ENCODE data around the gene FER. TPM values are rescaled to one million over a fixed set of nuclear protein-coding genes. Genes with fewer than 3 reads are reported as not detected.

Gene FER
- total and polyA plus RNA-seq, 9 of the 15 experiments (the other 6 are each of a cell fraction or from before 2014, with no cell fraction given): 6.7 to 18.2 (median 8.9) TPM

DNA sequence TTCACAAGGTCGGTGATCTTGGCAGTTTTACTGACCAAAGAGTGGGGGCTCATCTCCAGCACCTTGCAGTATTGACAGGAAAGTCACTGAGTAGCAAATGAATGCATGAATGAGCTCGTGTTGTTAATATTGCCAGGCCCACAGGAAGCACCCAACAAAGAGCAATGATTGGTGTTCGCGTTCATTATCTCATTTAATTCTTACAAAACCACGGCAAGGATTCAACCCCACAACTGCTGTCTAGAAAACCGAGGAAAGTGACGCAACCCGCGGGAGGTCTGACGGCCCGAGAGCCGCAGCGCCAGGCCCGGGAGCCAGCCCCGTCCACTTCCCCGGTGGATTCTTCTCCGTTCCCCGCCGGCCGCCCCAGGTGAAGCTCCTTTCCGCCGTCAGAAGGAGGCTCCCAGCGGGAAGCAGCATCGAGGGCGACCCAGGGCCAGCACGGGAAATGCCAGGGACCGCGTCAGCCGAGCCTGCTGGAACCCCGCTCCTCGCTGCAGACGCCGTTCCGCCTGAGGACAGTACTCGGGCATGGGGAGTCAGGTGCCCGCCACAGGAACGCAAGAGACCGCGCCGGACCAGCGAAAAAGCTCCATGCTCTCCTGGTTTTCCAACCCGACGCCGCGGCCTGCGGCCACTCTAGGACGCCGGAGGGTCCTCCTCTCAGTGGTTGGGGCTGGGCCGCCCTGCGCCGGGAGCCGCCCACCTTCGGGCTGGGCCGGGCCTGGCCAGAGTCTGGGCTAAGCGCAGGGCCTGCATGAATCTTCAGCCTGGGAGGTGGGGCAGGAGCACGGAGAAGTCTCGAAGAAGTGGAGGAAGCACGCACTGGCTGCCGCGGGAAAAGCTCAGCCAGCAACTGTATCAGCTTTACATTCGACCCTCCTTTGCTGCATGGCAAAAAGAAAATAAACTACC is 19.8 kb upstream of the FER start (continued):
- TF ChIP-seq, protein P1, sequence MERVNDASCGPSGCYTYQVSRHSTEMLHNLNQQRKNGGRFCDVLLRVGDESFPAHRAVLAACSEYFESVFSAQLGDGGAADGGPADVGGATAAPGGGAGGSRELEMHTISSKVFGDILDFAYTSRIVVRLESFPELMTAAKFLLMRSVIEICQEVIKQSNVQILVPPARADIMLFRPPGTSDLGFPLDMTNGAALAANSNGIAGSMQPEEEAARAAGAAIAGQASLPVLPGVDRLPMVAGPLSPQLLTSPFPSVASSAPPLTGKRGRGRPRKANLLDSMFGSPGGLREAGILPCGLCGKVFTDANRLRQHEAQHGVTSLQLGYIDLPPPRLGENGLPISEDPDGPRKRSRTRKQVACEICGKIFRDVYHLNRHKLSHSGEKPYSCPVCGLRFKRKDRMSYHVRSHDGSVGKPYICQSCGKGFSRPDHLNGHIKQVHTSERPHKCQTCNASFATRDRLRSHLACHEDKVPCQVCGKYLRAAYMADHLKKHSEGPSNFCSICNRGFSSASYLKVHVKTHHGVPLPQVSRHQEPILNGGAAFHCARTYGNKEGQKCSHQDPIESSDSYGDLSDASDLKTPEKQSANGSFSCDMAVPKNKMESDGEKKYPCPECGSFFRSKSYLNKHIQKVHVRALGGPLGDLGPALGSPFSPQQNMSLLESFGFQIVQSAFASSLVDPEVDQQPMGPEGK (CRISPR knock-in tag; IDR thresholded peaks at IDR 0.05; ENCODE audit: borderline replicate concordance): no peak
- TF ChIP-seq ZNF282 (CRISPR knock-in tag; IDR thresholded peaks at IDR 0.05) (peak; percentile 81), EP300 (IDR thresholded peaks at IDR 0.05; ENCODE audit: low read length) (peak; percentile 33), FOXJ2 (tag; IDR thresholded peaks at IDR 0.05) (no peak), ESRRA (IDR thresholded peaks at IDR 0.05; ENCODE audit: borderline replicate concordance, low read depth) (no peak), ATF6 (CRISPR knock-in tag; IDR thresholded peaks at IDR 0.05) (no peak), RBM17 (IDR thresholded peaks at IDR 0.05; ENCODE audit: borderline replicate concordance, low read depth, low read length) (no peak), E4F1 (CRISPR knock-in tag; IDR thresholded peaks at IDR 0.05; ENCODE audit: borderline replicate concordance) (no peak), EP400 (IDR thresholded peaks at IDR 0.05) (peak; percentile 91), ZNF507 (tag; conservative IDR thresholded peaks at IDR 0.05) (no peak), SOX6 (IDR thresholded peaks at IDR 0.05) (peak; percentile 34; the same call in 1 of the 2 replicates)
- TF ChIP-seq, protein P2, sequence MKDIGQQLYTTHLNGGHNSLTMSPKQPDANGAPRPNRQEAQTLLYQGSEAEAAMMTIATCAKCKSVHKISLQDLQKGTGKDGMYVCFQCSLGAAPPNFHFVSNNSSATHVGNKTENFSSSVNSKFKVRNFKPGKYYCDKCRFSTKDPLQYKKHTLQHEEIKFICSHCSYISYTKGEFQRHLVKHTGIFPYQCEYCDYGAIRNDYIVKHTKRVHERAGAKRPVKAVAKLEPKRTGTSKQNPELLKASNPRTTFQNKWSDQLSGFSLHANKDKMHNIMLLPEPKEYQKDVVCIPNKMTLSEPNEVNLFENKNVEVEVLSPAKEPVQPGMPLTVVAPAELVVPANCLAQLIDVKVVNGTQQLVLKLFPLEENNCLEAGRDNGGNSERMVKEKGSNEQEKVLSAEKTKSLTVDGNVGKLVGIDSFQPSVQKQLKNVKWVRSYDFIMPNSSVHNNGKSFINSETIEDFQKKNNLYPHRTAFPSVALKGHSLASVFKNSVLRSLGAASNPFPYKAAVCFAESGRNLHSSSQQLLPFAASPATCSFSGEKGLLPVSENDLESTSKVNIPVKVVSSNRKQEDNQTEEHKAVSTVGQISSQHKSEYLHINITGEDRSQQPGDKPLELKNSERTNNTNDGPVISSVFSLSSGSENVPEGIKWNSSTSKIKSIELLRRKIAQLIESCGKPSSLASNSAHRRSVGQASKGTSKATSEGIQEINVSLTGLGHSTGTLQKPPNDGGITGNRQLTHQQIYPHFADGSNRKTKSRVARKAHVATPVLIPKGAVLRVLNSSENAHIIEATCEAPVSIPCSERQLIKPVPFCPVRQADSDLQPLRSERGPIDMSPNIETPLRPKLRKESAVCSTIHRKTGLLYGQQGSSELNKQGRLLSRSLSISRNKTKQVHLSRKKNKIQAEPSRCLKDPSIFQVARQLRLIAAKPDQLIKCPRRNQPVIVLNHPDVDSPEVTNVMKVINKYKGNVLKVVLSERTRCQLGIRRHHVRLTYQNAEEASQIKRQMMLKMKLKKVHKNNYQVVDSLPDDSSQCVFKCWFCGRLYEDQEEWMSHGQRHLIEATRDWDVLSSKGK (CRISPR knock-in tag; IDR thresholded peaks at IDR 0.05): no peak
- TF ChIP-seq, protein P3, sequence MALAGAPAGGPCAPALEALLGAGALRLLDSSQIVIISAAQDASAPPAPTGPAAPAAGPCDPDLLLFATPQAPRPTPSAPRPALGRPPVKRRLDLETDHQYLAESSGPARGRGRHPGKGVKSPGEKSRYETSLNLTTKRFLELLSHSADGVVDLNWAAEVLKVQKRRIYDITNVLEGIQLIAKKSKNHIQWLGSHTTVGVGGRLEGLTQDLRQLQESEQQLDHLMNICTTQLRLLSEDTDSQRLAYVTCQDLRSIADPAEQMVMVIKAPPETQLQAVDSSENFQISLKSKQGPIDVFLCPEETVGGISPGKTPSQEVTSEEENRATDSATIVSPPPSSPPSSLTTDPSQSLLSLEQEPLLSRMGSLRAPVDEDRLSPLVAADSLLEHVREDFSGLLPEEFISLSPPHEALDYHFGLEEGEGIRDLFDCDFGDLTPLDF (CRISPR knock-in tag; IDR thresholded peaks at IDR 0.05): no peak; the same call in 1 of the 2 replicates
